SU-DHL-6 (cell line): ENCODE data around the gene REST.

Experiments used
- H2AFZ ChIP-seq: fragments of 200-600 bp; sonication (generic); 2 replicates; pipeline ENCODE4 v1.6.1; 2014; ENCODE audit warnings: low read depth, mild to moderate bottlenecking, moderate library complexity, mixed read lengths, antibody characterized with exemption, low read length; ENCODE audit not compliant: severe bottlenecking
- H3F3A ChIP-seq: fragments of 200-600 bp; shearing (Covaris generic); 2 replicates; pipeline ENCODE4 v1.6.0; 2016; ENCODE audit warnings: antibody characterized with exemption, mild to moderate bottlenecking; ENCODE audit not compliant: insufficient read depth
- H3K27ac ChIP-seq: fragments of 200-600 bp; sonication (generic); 2 replicates; pipeline ENCODE4 v1.5.1; 2016; ENCODE audit warnings: low read depth, mild to moderate bottlenecking, low read length, moderate library complexity, mixed read lengths
- H3K27me3 ChIP-seq: fragments of 200-600 bp; sonication (generic), shearing (Covaris generic); 2 replicates; pipeline ENCODE4 v1.6.0; 2014; ENCODE audit warnings: mild to moderate bottlenecking, low read length
- H3K36me3 ChIP-seq: fragments of 200-600 bp; sonication (generic); 2 replicates; pipeline ENCODE4 v1.6.1; 2014; ENCODE audit warnings: mild to moderate bottlenecking, low read length, mixed read lengths
- H3K4me2 ChIP-seq: fragments of 300-600, 200-600 bp; shearing (Covaris generic), sonication (generic); 2 replicates; pipeline ENCODE4 v1.6.0; 2014; ENCODE audit warnings: low read length, low read depth, mild to moderate bottlenecking; ENCODE audit not compliant: poor library complexity, severe bottlenecking
- H3K4me3 ChIP-seq: fragments of 200-600 bp; sonication (generic); 2 replicates; pipeline ENCODE4 v1.5.1; 2014; ENCODE audit warnings: antibody characterized with exemption, low read length, mild to moderate bottlenecking, mixed read lengths; ENCODE audit not compliant: insufficient read depth, poor library complexity, severe bottlenecking
- H3K79me2 ChIP-seq: fragments of 200-600 bp; sonication (generic); 2 replicates; pipeline ENCODE4 v1.6.1; 2014; ENCODE audit warnings: mild to moderate bottlenecking, low read length, moderate library complexity; ENCODE audit not compliant: insufficient read depth
- H3K9ac ChIP-seq: fragments of 200-600 bp; sonication (generic); 2 replicates; pipeline ENCODE4 v1.7.0; 2014; ENCODE audit warnings: mild to moderate bottlenecking, low read length
- H3K9me2 ChIP-seq: fragments of 200-600 bp; sonication (generic); replicated peaks from 2 replicates; pipeline ENCODE4 v1.6.1; 2014; ENCODE audit warnings: low read length; ENCODE audit not compliant: insufficient read depth
- H3K9me3 ChIP-seq: fragments of 200-600 bp; sonication (generic); 2 replicates; pipeline ENCODE4 v1.6.1; 2014; ENCODE audit warnings: low read length, mixed read lengths; ENCODE audit not compliant: insufficient read depth
- H4K20me1 ChIP-seq: fragments of 200-600 bp; sonication (generic); 2 replicates; pipeline ENCODE4 v1.6.1; 2014; ENCODE audit warnings: low read depth, mild to moderate bottlenecking, antibody characterized with exemption, low read length, moderate library complexity, mixed read lengths
- CTCF ChIP-seq: fragments of 200-600 bp; sonication (generic); IDR thresholded peaks from one replicate; pipeline ENCODE4 v1.5.1; 2017; ENCODE audit warnings: antibody characterized with exemption, mild to moderate bottlenecking, low read length, moderate library complexity; ENCODE audit not compliant: insufficient read depth, poor library complexity, severe bottlenecking
- EZH2phosphoT487 ChIP-seq: fragments of 200-600 bp; sonication (generic), shearing (Covaris generic); conservative IDR thresholded peaks from 2 replicates; pipeline ENCODE4 v1.6.1; 2018; ENCODE audit warnings: mild to moderate bottlenecking, antibody characterized with exemption, low read length, moderate library complexity, mixed read lengths

Gene REST

GRCh38 chr4:56871371-56871866 lies 36.3 kb upstream of the REST start:
- H3K9me2 ChIP-seq, result no peaks in the 10 kb centered on the region

GRCh38 chr4:56874166-56874565 lies 33.5 kb upstream of the REST start:
- TF ChIP-seq CTCF, result no peak
- TF ChIP-seq EZH2phosphoT487, result no peak
- H3F3A ChIP-seq, result no peaks in the 10 kb centered on the region
- no peak overlapping the region for H2AFZ ChIP-seq
- H3K9ac ChIP-seq, result no peak overlapping the region
- no peaks in the 10 kb centered on the region for H3K9me3 ChIP-seq
- H3K9me2 ChIP-seq, result no peaks in the 10 kb centered on the region
- H3K27ac ChIP-seq, result no peak overlapping the region
- no peaks in the 10 kb centered on the region for H3K36me3 ChIP-seq
- H4K20me1 ChIP-seq, result no peaks in the 10 kb centered on the region
- no peak overlapping the region for H3K4me3 ChIP-seq
- no peaks in the 10 kb centered on the region for H3K27me3 ChIP-seq
- H3K79me2 ChIP-seq, result no peaks in the 10 kb centered on the region
- H3K4me2 ChIP-seq, result no peak overlapping the region

More at GRCh38 chr4:56871371-56871866, 36.3 kb upstream of the REST start:
- H3K27me3 ChIP-seq, result no peaks in the 10 kb centered on the region
- H2AFZ ChIP-seq, result no peak overlapping the region
- no peaks in the 10 kb centered on the region for H4K20me1 ChIP-seq
- no peaks in the 10 kb centered on the region for H3F3A ChIP-seq
- no peak overlapping the region for H3K9ac ChIP-seq
- no peak for TF ChIP-seq CTCF
- TF ChIP-seq EZH2phosphoT487, result no peak
- no peaks in the 10 kb centered on the region for H3K79me2 ChIP-seq
- no peak overlapping the region for H3K27ac ChIP-seq
- H3K4me3 ChIP-seq, result no peak overlapping the region
- no peaks in the 10 kb centered on the region for H3K36me3 ChIP-seq
- H3K4me2 ChIP-seq, result no peak overlapping the region
- H3K9me3 ChIP-seq, result no peaks in the 10 kb centered on the region

DNA sequence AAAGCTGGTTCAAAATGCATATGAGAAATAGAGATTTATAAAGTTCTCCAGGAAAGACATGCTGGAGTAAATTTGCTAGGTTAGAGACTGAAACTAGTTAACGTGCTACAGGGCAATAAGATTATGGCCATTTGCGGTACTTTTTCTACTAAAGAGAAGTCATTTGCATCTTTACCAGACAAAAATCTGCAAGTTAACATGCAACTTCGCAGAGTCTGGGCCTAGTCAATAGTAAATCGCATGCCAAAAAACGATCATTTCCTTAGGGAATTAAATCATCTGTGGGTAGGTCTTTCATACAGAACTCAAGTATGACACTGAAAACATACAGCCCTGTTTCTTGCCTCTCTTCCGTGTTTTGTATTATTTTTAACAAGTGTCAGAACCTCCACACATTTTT lies 32.8 kb upstream of the REST start:
- no peak overlapping the region for H3K4me2 ChIP-seq
- no peak overlapping the region for H3K9ac ChIP-seq
- no peaks in the 10 kb centered on the region for H3K36me3 ChIP-seq
- no peaks in the 10 kb centered on the region for H3K9me2 ChIP-seq
- TF ChIP-seq EZH2phosphoT487 (no peak), CTCF (no peak)
- H3K4me3 ChIP-seq, result no peak overlapping the region
- no peaks in the 10 kb centered on the region for H4K20me1 ChIP-seq
- no peak overlapping the region for H3K27ac ChIP-seq
- H3K79me2 ChIP-seq, result no peaks in the 10 kb centered on the region
- no peaks in the 10 kb centered on the region for H3K9me3 ChIP-seq
- no peaks in the 10 kb centered on the region for H3F3A ChIP-seq
- no peaks in the 10 kb centered on the region for H3K27me3 ChIP-seq
- H2AFZ ChIP-seq, result no peak overlapping the region

DNA sequence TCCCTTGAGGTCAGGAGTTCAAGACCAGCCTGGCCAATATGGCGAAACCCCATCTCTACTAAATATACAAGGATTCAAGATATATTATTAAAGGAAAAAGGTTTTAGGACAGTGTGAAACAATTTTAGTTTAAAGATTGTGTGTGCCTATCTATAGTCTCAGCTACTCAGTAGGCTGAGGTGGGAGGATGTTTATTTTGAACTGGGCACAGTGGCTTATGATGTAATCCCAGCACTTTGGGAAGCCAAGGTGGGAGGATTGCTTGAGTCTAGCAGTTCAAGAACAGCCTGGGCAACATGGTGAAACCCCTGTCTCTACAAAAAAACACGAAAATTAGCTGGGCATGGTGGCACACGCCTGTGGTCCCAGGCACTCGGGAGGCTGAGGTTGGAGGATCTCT lies 31.4 kb upstream of the REST start:
- no peak for TF ChIP-seq CTCF
- TF ChIP-seq EZH2phosphoT487, result no peak
- H3K27me3 ChIP-seq, result no peaks in the 10 kb centered on the region
- H4K20me1 ChIP-seq, result no peaks in the 10 kb centered on the region
- no peaks in the 10 kb centered on the region for H3K9me3 ChIP-seq
- no peaks in the 10 kb centered on the region for H3K36me3 ChIP-seq
- no peaks in the 10 kb centered on the region for H3K9me2 ChIP-seq
- no peak overlapping the region for H3K9ac ChIP-seq
- no peaks in the 10 kb centered on the region for H3K79me2 ChIP-seq
- no peak overlapping the region for H3K4me3 ChIP-seq
- H3K4me2 ChIP-seq, result no peak overlapping the region
- H3K27ac ChIP-seq, result no peak overlapping the region
- no peaks in the 10 kb centered on the region for H3F3A ChIP-seq
- no peak overlapping the region for H2AFZ ChIP-seq
